Subcutaneous abdominal adipose tissue (tissue), 5 donors: ENCODE data around the gene TMC3.

Experiments used
- H3K27ac ChIP-seq: one replicate; pipeline ENCODE4 v1.7.0; 2013; ENCODE audit warnings: low read depth, mild to moderate bottlenecking, inconsistent platforms, low read length, moderate library complexity
- H3K27me3 ChIP-seq, 5 donors: one replicate each; pipeline ENCODE4 v1.7.0; 2013; ENCODE audit warnings: low read length in 5 of 5, inconsistent platforms in 1 of 5; ENCODE audit not compliant: control insufficient read depth in 5 of 5, insufficient read depth in 4 of 5
- H3K36me3 ChIP-seq, 5 donors: one replicate each; pipeline ENCODE4 v1.7.0; 2013; ENCODE audit warnings: low read length in 5 of 5; ENCODE audit not compliant: control insufficient read depth in 5 of 5, insufficient read depth in 5 of 5
- H3K4me1 ChIP-seq, 5 donors: one replicate each; pipeline ENCODE4 v1.7.0; 2013; ENCODE audit warnings: low read length in 5 of 5, mild to moderate bottlenecking in 3 of 5, moderate library complexity in 1 of 5; ENCODE audit not compliant: control insufficient read depth in 5 of 5, insufficient read depth in 5 of 5
- H3K4me3 ChIP-seq, 5 donors: one replicate each; pipeline ENCODE4 v1.7.0; 2013; ENCODE audit warnings: low read length in 5 of 5, low read depth in 1 of 5
- H3K9ac ChIP-seq, 5 donors: one replicate each; pipeline ENCODE4 v1.7.0; 2013; ENCODE audit warnings: low read length in 5 of 5, mild to moderate bottlenecking in 4 of 5, moderate library complexity in 3 of 5
- H3K9me3 ChIP-seq, 5 donors: one replicate each; pipeline ENCODE4 v1.7.0; 2013; ENCODE audit warnings: low read length in 5 of 5; ENCODE audit not compliant: control insufficient read depth in 5 of 5
- donor health status: healthy.
- donor health status: healthy.
- donor health status: healthy.
- donor health status: healthy.
- donor health status: healthy.

TMC3 gene

DNA sequence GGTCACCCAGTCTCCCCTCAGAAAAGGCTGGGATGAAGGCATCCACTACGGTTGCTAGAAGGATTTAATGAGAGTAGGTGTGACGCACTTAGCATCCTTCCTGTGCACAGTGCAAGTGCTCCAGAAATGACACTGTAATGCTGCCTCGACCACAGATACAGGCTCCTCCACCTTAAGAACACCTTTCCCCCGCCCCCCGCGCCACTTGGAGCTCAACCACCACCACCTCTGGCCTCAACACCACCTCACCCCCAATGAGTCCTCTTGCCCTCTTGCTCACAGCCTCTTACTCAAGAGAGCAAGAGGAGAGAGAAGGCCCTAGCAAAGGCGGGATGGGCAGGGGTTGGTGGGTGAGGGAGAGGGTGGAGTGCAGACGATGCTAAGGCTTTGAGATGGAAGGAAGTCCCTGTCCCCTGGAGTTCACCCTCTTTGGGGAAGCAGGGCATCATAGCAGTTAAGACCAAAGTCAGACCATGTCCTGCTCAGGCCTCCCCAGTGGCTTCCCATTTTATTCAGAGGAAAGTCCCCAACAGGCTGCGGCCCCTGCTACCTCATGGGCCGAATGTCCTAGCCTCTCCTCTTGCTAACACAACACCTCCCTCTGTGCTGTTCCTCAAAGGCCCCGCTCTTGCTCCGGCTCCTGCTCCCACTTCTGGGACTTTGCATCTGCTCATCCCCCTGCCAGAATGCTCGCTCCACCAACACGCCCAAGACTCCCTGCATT is 58.4 kb downstream of the TMC3 start:
- Histone ChIP-seq H3K9ac (no peak overlapping the region), H3K4me1 (peaks cover 5 to 27% (median 23%) of the 10 kb centered on the region in 5 donors), H3K4me3 (no peak overlapping the region), H3K27me3 (no peaks in the 10 kb centered on the region), H3K27ac (no peak overlapping the region), H3K9me3 (no peaks in the 10 kb centered on the region), H3K36me3 (peaks cover 0 to 45% (median 30%) of the 10 kb centered on the region in 5 donors)

DNA sequence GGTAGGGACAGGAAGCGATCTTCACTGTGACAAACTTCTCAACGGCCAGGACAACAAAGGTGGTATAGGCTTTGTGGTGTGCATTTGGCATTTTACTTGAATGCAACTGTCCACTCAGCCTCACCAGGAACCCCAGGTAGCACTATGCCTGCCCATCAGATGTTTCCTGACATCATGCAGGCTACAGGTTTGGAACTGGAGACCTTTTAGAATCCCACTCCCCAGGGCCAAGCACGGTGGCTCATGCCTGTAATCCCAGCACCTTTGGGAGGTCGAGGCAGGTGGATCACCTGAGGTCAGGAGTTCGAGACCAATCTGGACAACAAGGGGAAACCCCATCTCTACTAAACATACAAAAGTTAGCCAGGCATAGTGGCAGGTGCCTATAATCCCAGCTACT is 59.6 kb downstream of the TMC3 start:
- H3K4me1 ChIP-seq = peaks cover 5 to 27% (median 23%) of the 10 kb centered on the region in 5 donors
- no peak overlapping the region for H3K9ac ChIP-seq
- H3K27ac ChIP-seq = no peak overlapping the region
- H3K36me3 ChIP-seq = peaks cover 0 to 47% (median 31%) of the 10 kb centered on the region in 5 donors
- H3K27me3 ChIP-seq = no peaks in the 10 kb centered on the region
- no peak overlapping the region for H3K4me3 ChIP-seq
- no peaks in the 10 kb centered on the region for H3K9me3 ChIP-seq

- Histone ChIP-seq H3K9me3 (no peaks in the 10 kb centered on the region), H3K4me1 (peaks cover 5 to 27% (median 23%) of the 10 kb centered on the region in 5 donors), H3K9ac (no peak overlapping the region), H3K4me3 (no peak overlapping the region), H3K27ac (peak overlapping the region; percentile 14), H3K36me3 (peaks cover 0 to 47% (median 33%) of the 10 kb centered on the region in 5 donors), H3K27me3 (no peaks in the 10 kb centered on the region)
These were observed 60.3 kb downstream of the TMC3 start for GRCh38 chr15:81313686-81314085.

GRCh38 chr15:81312790-81313543 is 61.0 kb downstream of the TMC3 start:
- Histone ChIP-seq H3K36me3 (peaks cover 0 to 47% (median 33%) of the 10 kb centered on the region in 5 donors), H3K4me3 (peak overlapping the region in 1 of 5 donors; percentile 42), H3K9me3 (no peaks in the 10 kb centered on the region)

GRCh38 chr15:81311752-81312464 is 62.1 kb downstream of the TMC3 start:
- H3K9ac ChIP-seq = no peak overlapping the region
- no peak overlapping the region for H3K4me3 ChIP-seq
- H3K27ac ChIP-seq = peak overlapping the region; percentile 7
- H3K27me3 ChIP-seq = no peaks in the 10 kb centered on the region
- peaks cover 5 to 29% (median 24%) of the 10 kb centered on the region in 5 donors for H3K4me1 ChIP-seq
- peaks cover 0 to 51% (median 34%) of the 10 kb centered on the region in 5 donors for H3K36me3 ChIP-seq
- H3K9me3 ChIP-seq = no peaks in the 10 kb centered on the region

More at GRCh38 chr15:81312790-81313543, 61.0 kb downstream of the TMC3 start:
- H3K27me3 ChIP-seq = no peaks in the 10 kb centered on the region
- peak overlapping the region; percentile 14 for H3K27ac ChIP-seq
- no peak overlapping the region for H3K9ac ChIP-seq
- peaks cover 5 to 29% (median 24%) of the 10 kb centered on the region in 5 donors for H3K4me1 ChIP-seq

DNA sequence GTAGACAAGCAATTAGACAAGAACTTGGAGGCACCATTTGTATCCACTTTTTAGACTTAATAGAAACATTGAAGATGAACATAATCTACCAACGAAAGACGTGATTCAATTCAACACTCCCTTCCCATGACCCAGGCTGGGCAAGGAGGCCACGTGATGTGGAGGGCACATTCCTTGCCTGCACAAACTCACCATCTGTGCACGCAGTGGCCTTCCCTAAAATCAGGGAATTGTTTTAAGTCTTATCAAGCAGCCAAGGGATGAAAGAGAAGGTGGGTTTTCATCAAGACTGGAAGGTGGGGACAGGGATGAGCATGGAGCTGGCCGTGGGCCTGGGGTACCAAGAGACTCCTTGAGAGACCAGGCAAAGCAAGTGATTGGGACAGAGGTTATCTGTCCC is 63.5 kb downstream of the TMC3 start:
- no peaks in the 10 kb centered on the region for H3K9me3 ChIP-seq
- peaks cover 5 to 29% (median 24%) of the 10 kb centered on the region in 5 donors for H3K4me1 ChIP-seq
- H3K27me3 ChIP-seq = no peaks in the 10 kb centered on the region
- peaks cover 0 to 63% (median 47%) of the 10 kb centered on the region in 5 donors for H3K36me3 ChIP-seq
- H3K9ac ChIP-seq = no peak overlapping the region
- no peak overlapping the region for H3K4me3 ChIP-seq
- H3K27ac ChIP-seq = no peak overlapping the region

DNA sequence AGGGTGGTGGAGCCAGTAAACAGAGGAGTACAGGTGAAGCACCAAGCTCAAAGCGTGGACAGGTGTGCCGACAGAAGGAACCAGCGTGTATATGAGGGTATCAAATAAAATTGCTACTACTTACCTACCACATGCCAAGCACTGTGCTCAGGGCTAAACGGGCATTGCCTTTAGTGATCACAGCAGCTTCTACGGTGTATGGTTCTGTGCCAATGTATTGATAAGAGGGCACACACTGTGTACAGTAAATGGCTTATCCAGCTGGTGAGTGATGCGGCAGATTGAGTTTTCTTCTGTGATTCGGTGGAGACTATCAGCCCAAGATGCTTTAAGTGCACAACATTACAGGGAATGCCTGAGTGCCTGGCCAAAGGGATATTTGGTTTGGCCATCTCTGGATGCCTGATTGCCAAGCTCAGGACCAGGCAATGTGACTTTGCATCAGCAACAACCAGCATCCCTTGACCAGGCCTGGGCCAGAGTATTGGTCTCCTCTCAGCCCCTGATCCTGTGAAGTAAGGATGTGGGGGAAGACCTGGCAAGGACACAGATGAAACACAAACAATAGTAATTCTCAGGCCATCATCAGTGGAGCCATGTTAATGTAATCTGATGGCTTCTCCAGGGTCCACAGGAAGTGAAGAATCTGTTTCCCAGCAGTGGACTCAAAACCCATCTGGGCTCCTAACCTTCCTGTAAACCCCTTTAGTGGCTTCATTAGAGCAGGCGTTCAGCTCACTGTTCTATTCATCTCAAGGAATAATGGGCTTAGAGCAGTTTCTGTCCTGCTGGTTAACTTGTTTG is 64.2 kb downstream of the TMC3 start:
- Histone ChIP-seq H3K27ac (no peak overlapping the region), H3K36me3 (peaks cover 3 to 65% (median 49%) of the 10 kb centered on the region in 5 donors), H3K9me3 (no peaks in the 10 kb centered on the region), H3K9ac (no peak overlapping the region), H3K4me3 (no peak overlapping the region), H3K27me3 (no peaks in the 10 kb centered on the region), H3K4me1 (peaks cover 5 to 33% (median 27%) of the 10 kb centered on the region in 5 donors)

DNA sequence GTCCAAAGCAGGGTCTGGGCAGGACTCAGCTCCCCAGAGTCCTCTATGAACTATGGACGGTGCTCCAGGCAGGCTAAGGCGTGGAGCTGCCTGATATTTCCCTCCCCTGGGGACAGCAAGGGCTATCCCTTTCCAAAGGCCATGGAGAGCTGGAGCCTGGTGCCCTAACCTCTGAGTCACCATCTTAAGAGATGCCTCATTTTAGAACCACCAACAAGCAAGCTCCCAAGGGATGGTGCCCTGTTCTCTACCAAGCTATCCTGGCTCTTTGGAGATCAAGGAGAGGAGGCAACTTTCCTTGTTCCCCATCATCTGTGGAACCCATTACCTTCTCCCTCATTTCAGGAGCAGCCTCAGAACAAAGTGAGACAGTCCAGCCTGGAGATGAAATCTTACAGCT is 65.8 kb downstream of the TMC3 start:
- Histone ChIP-seq H3K27ac (no peak overlapping the region), H3K36me3 (peaks cover 7 to 79% (median 62%) of the 10 kb centered on the region in 5 donors), H3K4me1 (peaks cover 10 to 39% (median 33%) of the 10 kb centered on the region in 5 donors), H3K9ac (no peak overlapping the region), H3K4me3 (no peak overlapping the region), H3K27me3 (no peaks in the 10 kb centered on the region), H3K9me3 (no peaks in the 10 kb centered on the region)

GRCh38 chr15:81304226-81304625 is 69.8 kb downstream of the TMC3 start:
- Histone ChIP-seq H3K9me3 (no peaks in the 10 kb centered on the region), H3K4me1 (peaks cover 5 to 54% (median 36%) of the 10 kb centered on the region in 5 donors), H3K36me3 (peaks cover 17 to 99% (median 89%) of the 10 kb centered on the region in 5 donors), H3K27me3 (no peaks in the 10 kb centered on the region), H3K9ac (no peak overlapping the region), H3K4me3 (no peak overlapping the region), H3K27ac (peak overlapping the region; percentile 31)
